ENCODE results near the gene ANKLE2. TPM values are rescaled to one million over a fixed set of nuclear protein-coding genes. Genes with fewer than 3 reads are reported as not detected.
"Not testable (repeated sequence)": the region's sequence is repeated elsewhere in the genome, so short reads cannot be mapped to it uniquely, and the experiment has no call there.

ANKLE2 gene
- total and polyA plus RNA-seq, 3 experiments from 2014 or later: 40.6 to 119 (median 114) TPM

DNA sequence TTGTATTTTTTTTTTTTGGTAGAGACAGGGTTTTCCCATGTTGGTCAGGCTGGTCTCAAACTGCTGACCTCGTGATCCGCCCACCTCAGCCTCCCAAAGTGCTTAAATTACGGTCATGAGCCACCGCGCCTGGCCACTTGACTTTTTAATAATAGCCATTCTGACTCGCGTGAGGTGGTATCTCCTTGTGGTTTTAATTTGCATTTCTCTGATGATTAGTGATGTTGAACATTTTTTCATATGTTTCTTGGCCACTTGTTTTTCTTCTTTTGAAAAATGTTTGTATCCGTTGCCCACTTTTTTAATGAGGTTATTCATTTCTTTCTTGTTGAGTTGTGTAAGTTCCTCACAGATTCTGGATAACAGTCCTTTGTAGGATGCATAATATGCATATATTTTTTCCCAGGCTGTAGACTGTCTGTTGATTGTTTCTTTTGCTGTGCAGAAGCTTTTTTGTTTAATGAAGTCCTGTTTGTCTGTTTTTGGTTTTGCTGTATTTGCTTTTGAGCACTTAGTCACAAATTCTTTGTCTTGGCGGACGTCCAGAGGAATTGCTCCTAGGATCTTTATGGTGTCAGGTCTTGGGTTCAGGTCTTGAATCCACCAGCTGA, 61.3 kb downstream of the ANKLE2 start:
- Histone ChIP-seq H3K27ac (ENCODE audit: low read depth, low read length) (no peak overlapping the region), H3K9me3 (ENCODE audit: low read length) (no peaks in the 10 kb centered on the region), H3K27me3 (ENCODE audit: insufficient read depth, low read length, poor library complexity, severe bottlenecking) (no peaks in the 10 kb centered on the region), H3K4me1 (ENCODE audit: insufficient read depth, low read length) (no peaks in the 10 kb centered on the region), H3K36me3 (ENCODE audit: insufficient read depth, low read length) (no peaks in the 10 kb centered on the region), H3K4me3 (ENCODE audit: low read length) (no peak overlapping the region)
- no peak for DNase-seq
- POLR2A ChIA-PET: interaction anchor here (0.6 kb wide), 1 partner anchor 10 kb away, joined by 3 read pairs; no protein-coding TSS in a partner anchor
- Mint-ChIP-seq H3K9me3 (peaks cover 0 to 4% (median 0%) of the 10 kb centered on the region in 5 donors), H3K4me3 (no peak overlapping the region), H3K27me3 (no peaks in the 10 kb centered on the region), H3K36me3 (peaks cover 5 to 40% (median 9%) of the 10 kb centered on the region in 3 donors), H3K27ac (no peak overlapping the region), H3K4me1 (no peaks in the 10 kb centered on the region)
- CTCF ChIA-PET: no interaction called here

DNA sequence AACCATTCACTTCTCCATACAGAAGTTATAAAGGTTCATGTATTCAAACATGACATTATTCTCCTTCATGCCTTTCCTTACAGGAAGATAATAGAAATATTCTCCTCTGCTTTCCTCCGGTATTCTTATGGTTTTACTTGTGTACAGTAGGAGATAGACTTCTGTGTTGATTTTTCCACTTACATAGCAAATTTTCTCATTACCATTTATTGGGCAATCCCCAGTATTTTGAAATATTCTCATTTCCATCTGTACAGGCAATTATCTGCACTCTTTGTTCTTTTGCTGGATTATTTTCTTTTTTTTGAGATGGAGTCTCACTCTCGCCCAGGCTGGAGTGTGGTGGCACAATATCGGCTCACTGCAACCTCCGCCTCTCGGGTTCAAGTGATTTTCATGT, 63.3 kb downstream of the ANKLE2 start:
- no peaks in the 10 kb centered on the region for H3K4me1 ChIP-seq (ENCODE audit: insufficient read depth, low read length)
- no peaks in the 10 kb centered on the region for H3K36me3 ChIP-seq (ENCODE audit: insufficient read depth, low read length)
- ChIA-PET POLR2A (no interaction called here), CTCF (no interaction called here)
- H3K27ac Mint-ChIP-seq: no peak overlapping the region
- no peak overlapping the region for H3K27ac ChIP-seq (ENCODE audit: low read depth, low read length)
- H3K4me3 Mint-ChIP-seq: peak overlapping the region in 1 of 7 donors; percentile 30
- no peak for DNase-seq
- no peaks in the 10 kb centered on the region for H3K27me3 ChIP-seq (ENCODE audit: insufficient read depth, low read length, poor library complexity, severe bottlenecking)
- H3K4me1 Mint-ChIP-seq: no peaks in the 10 kb centered on the region
- H3K4me3 ChIP-seq (ENCODE audit: low read length): no peak overlapping the region
- no peaks in the 10 kb centered on the region for H3K9me3 ChIP-seq (ENCODE audit: low read length)
- H3K36me3 Mint-ChIP-seq: peaks cover 0 to 33% (median 9%) of the 10 kb centered on the region in 3 donors
- no peaks in the 10 kb centered on the region for H3K9me3 Mint-ChIP-seq
- H3K27me3 Mint-ChIP-seq: no peaks in the 10 kb centered on the region

DNA sequence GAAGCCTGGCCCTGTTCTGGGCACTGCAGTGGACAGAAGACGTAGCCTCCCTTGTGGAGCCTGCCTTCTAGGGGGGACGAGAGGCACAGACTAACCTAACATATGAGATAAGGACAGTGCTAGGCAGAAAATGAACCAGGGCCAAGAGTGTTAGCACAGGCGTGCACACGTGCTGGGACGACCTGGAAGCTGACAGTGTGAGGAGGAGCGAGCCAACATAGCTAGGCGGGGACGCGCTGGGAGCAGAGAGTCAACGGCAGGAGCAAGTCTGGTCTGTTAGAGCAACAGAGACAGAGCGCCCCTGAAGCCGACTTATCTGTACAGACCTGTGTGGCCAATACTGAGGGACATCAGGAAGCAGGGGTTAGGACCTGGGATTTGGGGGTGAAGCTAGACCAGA, 66.2 kb downstream of the ANKLE2 start:
- H3K9me3 ChIP-seq (ENCODE audit: low read length): no peaks in the 10 kb centered on the region
- no peaks in the 10 kb centered on the region for H3K36me3 ChIP-seq (ENCODE audit: insufficient read depth, low read length)
- H3K27me3 ChIP-seq (ENCODE audit: insufficient read depth, low read length, poor library complexity, severe bottlenecking): no peaks in the 10 kb centered on the region
- H3K4me3 ChIP-seq (ENCODE audit: low read length): no peak overlapping the region
- ChIA-PET POLR2A (no interaction called here), CTCF (interaction anchor here (0.6 kb wide), 1 partner anchor 32 kb away, joined by 3 read pairs; no protein-coding TSS in a partner anchor)
- no peak for DNase-seq
- Mint-ChIP-seq H3K4me1 (no peaks in the 10 kb centered on the region), H3K36me3 (peaks cover 0 to 28% (median 9%) of the 10 kb centered on the region in 3 donors), H3K27ac (no peak overlapping the region), H3K9me3 (no peaks in the 10 kb centered on the region), H3K4me3 (peak overlapping the region in 1 of 7 donors; percentile 42), H3K27me3 (no peaks in the 10 kb centered on the region)
- H3K4me1 ChIP-seq (ENCODE audit: insufficient read depth, low read length): no peaks in the 10 kb centered on the region
- H3K27ac ChIP-seq (ENCODE audit: low read depth, low read length): no peak overlapping the region

DNA sequence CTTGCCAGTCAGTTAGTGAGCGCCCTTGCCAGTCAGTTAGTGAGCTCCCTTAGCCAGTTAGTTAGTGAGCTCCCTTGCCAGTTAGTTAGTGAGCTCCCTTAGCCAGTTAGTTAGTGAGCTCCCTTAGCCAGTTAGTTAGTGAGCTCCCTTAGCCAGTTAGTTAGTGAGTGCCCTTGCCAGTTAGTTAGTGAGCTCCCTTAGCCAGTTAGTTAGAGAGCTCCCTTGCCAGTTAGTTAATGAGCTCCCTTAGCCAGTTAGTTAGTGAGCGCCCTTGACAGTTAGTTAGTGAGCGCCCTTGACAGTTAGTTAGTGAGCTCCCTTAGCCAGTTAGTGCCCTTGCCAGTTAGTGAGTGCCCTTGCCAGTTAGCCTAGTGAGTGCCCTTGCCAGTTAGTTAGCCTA, 66.7 kb downstream of the ANKLE2 start:
- H3K27me3 ChIP-seq (ENCODE audit: insufficient read depth, low read length, poor library complexity, severe bottlenecking); H3K4me3 ChIP-seq (ENCODE audit: low read length); H3K27ac Mint-ChIP-seq; H3K36me3 ChIP-seq (ENCODE audit: insufficient read depth, low read length); CTCF ChIA-PET; H3K27ac ChIP-seq (ENCODE audit: low read depth, low read length); H3K9me3 Mint-ChIP-seq; DNase-seq; H3K27me3 Mint-ChIP-seq; POLR2A ChIA-PET; H3K4me1 ChIP-seq (ENCODE audit: insufficient read depth, low read length); H3K4me1 Mint-ChIP-seq; H3K9me3 ChIP-seq (ENCODE audit: low read length): not testable (repeated sequence)
- Mint-ChIP-seq H3K36me3 (peaks cover 0 to 26% (median 6%) of the 10 kb centered on the region in 3 donors), H3K4me3 (peak overlapping the region in 1 of 7 donors; percentile 13)

DNA sequence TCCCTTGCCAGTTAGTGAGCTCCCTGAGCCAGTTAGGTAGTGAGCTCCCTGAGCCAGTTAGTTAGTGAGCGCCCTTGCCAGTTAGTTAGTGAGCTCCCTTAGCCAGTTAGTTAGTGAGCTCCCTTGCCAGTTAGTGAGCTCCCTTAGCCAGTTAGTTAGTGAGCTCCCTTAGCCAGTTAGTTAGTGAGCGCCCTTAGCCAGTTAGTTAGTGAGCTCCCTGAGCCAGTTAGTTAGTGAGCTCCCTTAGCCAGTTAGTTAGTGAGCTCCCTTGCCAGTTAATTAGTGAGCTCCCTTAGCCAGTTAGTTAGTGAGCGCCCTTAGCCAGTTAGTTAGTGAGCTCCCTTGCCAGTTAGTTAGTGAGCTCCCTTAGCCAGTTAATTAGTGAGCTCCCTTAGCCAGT, 69.6 kb downstream of the ANKLE2 start:
- H3K36me3 ChIP-seq (ENCODE audit: insufficient read depth, low read length); CTCF ChIA-PET; H3K27me3 Mint-ChIP-seq; DNase-seq; H3K9me3 ChIP-seq (ENCODE audit: low read length); H3K27ac Mint-ChIP-seq; POLR2A ChIA-PET; H3K4me3 ChIP-seq (ENCODE audit: low read length); H3K9me3 Mint-ChIP-seq; H3K27me3 ChIP-seq (ENCODE audit: insufficient read depth, low read length, poor library complexity, severe bottlenecking); H3K4me1 ChIP-seq (ENCODE audit: insufficient read depth, low read length); H3K4me3 Mint-ChIP-seq; H3K36me3 Mint-ChIP-seq; H3K27ac ChIP-seq (ENCODE audit: low read depth, low read length): not testable (repeated sequence)
- H3K4me1 Mint-ChIP-seq: peaks cover 7 to 12% (median 9%) of the 10 kb centered on the region in 3 donors

DNA sequence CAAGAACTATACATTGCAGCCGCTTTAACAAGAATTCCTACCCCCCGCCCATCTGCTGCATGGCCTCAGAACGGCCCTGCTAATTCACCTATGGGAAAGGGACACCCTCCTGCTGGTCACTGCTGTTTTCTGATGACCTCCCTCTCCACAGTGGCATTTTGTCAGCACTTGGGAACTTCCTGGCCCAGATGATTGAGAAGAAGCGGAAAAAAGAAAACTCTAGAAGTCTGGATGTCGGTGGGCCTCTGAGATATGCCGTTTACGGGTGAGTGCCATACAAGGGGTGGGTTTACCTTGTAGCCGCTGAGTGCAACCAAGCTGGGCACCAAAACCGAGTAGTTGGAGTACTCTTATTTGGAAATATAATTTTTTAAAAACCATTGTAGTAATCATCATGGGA, 71.5 kb downstream of the ANKLE2 start:
- peak overlapping the region in 6 of 7 donors; percentile 23 to 78 (median 64) for H3K4me3 Mint-ChIP-seq
- Histone ChIP-seq H3K9me3 (ENCODE audit: low read length) (no peaks in the 10 kb centered on the region), H3K4me3 (ENCODE audit: low read length) (no peak overlapping the region), H3K27ac (ENCODE audit: low read depth, low read length) (no peak overlapping the region), H3K36me3 (ENCODE audit: insufficient read depth, low read length) (no peaks in the 10 kb centered on the region), H3K4me1 (ENCODE audit: insufficient read depth, low read length) (peaks cover 7% of the 10 kb centered on the region), H3K27me3 (ENCODE audit: insufficient read depth, low read length, poor library complexity, severe bottlenecking) (no peaks in the 10 kb centered on the region)
- DNase-seq: no peak
- H3K36me3 Mint-ChIP-seq: peaks cover 0 to 1% (median 0%) of the 10 kb centered on the region in 3 donors
- H3K27me3 Mint-ChIP-seq: no peaks in the 10 kb centered on the region
- ChIA-PET CTCF (no interaction called here), POLR2A (interaction anchor here (0.6 kb wide), 1 partner anchor 10 kb away, joined by 3 read pairs; no protein-coding TSS in a partner anchor)
- peaks cover 15 to 23% (median 18%) of the 10 kb centered on the region in 3 donors for H3K4me1 Mint-ChIP-seq
- peak overlapping the region in 3 of 8 donors; percentile 31 to 59 (median 38) for H3K27ac Mint-ChIP-seq
- no peaks in the 10 kb centered on the region for H3K9me3 Mint-ChIP-seq

DNA sequence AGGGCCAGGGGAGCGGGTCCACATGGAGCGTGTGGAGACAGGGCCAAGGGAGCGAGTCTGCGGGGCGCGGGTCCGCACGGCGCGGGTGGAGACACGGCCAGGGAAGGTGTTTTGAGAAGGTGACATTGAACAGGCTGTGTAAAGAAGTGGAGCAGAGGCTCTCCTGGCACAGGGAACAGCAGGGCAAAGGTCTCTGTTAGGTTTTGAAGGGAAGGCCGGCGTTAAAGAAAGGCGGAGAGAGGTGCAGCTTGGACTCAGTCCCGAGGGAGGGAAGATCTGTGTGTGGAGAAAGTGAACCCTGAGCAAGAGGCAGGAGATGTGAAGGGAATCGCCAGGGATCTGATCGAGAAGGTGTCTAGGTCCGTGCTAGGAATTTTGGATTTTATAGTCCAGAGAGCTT, 72.4 kb downstream of the ANKLE2 start:
- peaks cover 7% of the 10 kb centered on the region for H3K4me1 ChIP-seq (ENCODE audit: insufficient read depth, low read length)
- DNase-seq: no peak
- H3K27me3 ChIP-seq (ENCODE audit: insufficient read depth, low read length, poor library complexity, severe bottlenecking): no peaks in the 10 kb centered on the region
- Mint-ChIP-seq H3K27ac (peak overlapping the region in 2 of 8 donors; percentile 53 to 59), H3K36me3 (peaks cover 0 to 1% (median 0%) of the 10 kb centered on the region in 3 donors), H3K4me1 (peaks cover 15 to 25% (median 20%) of the 10 kb centered on the region in 3 donors), H3K27me3 (no peaks in the 10 kb centered on the region), H3K9me3 (no peaks in the 10 kb centered on the region), H3K4me3 (peak overlapping the region; percentile 42 to 90 (median 71))
- H3K4me3 ChIP-seq (ENCODE audit: low read length): no peak overlapping the region
- no peaks in the 10 kb centered on the region for H3K36me3 ChIP-seq (ENCODE audit: insufficient read depth, low read length)
- H3K9me3 ChIP-seq (ENCODE audit: low read length): no peaks in the 10 kb centered on the region
- no peak overlapping the region for H3K27ac ChIP-seq (ENCODE audit: low read depth, low read length)
- CTCF ChIA-PET: no interaction called here
- POLR2A ChIA-PET: no interaction called here

DNA sequence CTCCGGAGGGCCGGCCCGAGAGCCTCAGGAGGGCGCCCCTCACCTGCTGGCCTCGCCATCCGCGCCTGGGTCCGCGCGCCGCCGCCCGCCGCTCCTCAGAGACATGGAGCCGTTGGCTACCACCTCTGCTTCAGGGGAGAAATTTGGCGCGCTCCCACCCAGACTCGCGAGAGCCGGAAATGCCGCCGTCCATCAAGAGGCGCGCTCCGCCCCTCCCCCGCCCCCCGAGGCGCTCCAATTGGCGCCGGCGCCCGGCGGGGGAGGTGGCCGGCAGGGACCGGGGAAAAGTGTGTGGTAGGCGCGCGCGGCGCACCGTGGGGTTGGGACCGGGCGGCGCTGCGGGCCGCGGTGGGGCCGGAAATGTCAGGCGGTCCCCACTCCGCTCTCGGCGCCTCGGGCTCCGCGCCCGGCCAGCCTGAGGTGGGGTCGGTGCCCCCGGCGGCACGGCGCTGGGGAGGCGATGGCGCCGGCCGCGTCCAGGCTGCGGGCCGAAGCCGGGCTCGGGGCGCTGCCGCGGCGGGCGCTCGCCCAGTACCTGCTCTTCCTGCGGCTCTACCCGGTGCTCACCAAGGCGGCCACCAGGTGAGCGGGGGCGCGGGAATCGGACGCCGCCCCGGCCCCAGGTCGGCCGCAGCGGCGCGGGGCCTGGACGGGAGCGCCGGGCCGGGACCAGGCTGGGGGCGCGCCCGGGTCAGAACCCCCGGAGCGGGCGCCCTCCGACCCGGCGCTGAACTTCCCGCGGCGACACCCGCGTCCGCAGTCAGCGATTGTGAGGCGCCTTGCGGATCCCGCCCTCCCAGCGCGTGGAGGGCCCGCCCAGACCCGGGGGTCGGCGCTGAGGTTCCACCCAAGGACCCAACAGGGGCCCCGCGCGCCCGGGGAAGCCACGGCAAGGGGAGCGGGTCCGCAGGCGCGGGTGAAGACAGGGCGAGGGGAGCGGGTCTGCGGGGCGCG, 74.1 kb downstream of the ANKLE2 start, which contains the start of the genes POLE and PXMP2:
Gene POLE (minus strand): TSS at position 132 of the 954 bp plus-strand sequence. CDS start 27 bp downstream, at position 105.
Gene PXMP2 (plus strand): TSS at position 377 of the 954 bp plus-strand sequence. CDS start 84 bp downstream, at position 461.
- peak within 1 kb of the TSS; percentile 59 for H3K27ac ChIP-seq (ENCODE audit: low read depth, low read length)
- Mint-ChIP-seq H3K27ac (peak within 1 kb of the TSS in 4 of 8 donors; percentile 36 to 70 (median 56)), H3K9me3 (no peaks in the 10 kb centered on the region), H3K4me1 (peaks cover 15 to 30% (median 28%) of the 10 kb centered on the region in 3 donors), H3K27me3 (no peaks in the 10 kb centered on the region), H3K4me3 (peak within 1 kb of the TSS; percentile 80 to 95 (median 85)), H3K36me3 (peaks cover 0 to 1% (median 0%) of the 10 kb centered on the region in 3 donors)
- ChIA-PET CTCF (no interaction called here), POLR2A (no interaction called here)
- no peaks in the 10 kb centered on the region for H3K27me3 ChIP-seq (ENCODE audit: insufficient read depth, low read length, poor library complexity, severe bottlenecking)
- peak within 1 kb of the TSS; percentile 47 for H3K4me3 ChIP-seq (ENCODE audit: low read length)
- no peaks in the 10 kb centered on the region for H3K9me3 ChIP-seq (ENCODE audit: low read length)
- H3K4me1 ChIP-seq (ENCODE audit: insufficient read depth, low read length): peaks cover 7% of the 10 kb centered on the region
- no peaks in the 10 kb centered on the region for H3K36me3 ChIP-seq (ENCODE audit: insufficient read depth, low read length)
- peak; percentile 88 to 94 (median 89) for DNase-seq
